ENCODE measurements around the gene COL23A1. TPM values are rescaled to one million over a fixed set of nuclear protein-coding genes. Genes with fewer than 3 reads are reported as not detected.

COL23A1 gene
- total RNA-seq, 1 donor from 2014 or later = 4.3 TPM

GRCh38 chr5:178271231-178271630 lies 319.0 kb downstream of the COL23A1 start:
- no peaks in the 10 kb centered on the region for H3K27me3 ChIP-seq
- H3K4me1 ChIP-seq = no peaks in the 10 kb centered on the region
- H3K9me3 ChIP-seq = no peaks in the 10 kb centered on the region
- no peak for TF ChIP-seq CTCF (IDR thresholded peaks at IDR 0.05)
- DNase-seq (ENCODE audit: low spot score in 2 of 2) = no peak
- no peak overlapping the region for H3K4me3 ChIP-seq
- no peaks in the 10 kb centered on the region for H3K36me3 ChIP-seq
- H3K27ac ChIP-seq = no peak overlapping the region
- intact Hi-C loops (cut with DNase I) = no loop called here

- intact Hi-C loops (cut with DNase I) = no loop called here
- no peak for DNase-seq (ENCODE audit: low spot score in 2 of 2)
Observed at GRCh38 chr5:178269499-178269898, 320.7 kb downstream of the COL23A1 start.

GRCh38 chr5:178267876-178268275 lies 322.3 kb downstream of the COL23A1 start:
- no peaks in the 10 kb centered on the region for H3K27me3 ChIP-seq
- no peak for DNase-seq (ENCODE audit: low spot score in 2 of 2)
- no peak for TF ChIP-seq CTCF (IDR thresholded peaks at IDR 0.05)
- intact Hi-C loops (cut with DNase I) = no loop called here
- H3K4me3 ChIP-seq = no peak overlapping the region
- H3K9me3 ChIP-seq = no peaks in the 10 kb centered on the region
- no peak overlapping the region for H3K27ac ChIP-seq
- H3K36me3 ChIP-seq = no peaks in the 10 kb centered on the region
- no peaks in the 10 kb centered on the region for H3K4me1 ChIP-seq

More at GRCh38 chr5:178269499-178269898, 320.7 kb downstream of the COL23A1 start:
- Histone ChIP-seq H3K36me3 (no peaks in the 10 kb centered on the region), H3K9me3 (no peaks in the 10 kb centered on the region), H3K27ac (no peak overlapping the region), H3K4me3 (no peak overlapping the region), H3K27me3 (no peaks in the 10 kb centered on the region), H3K4me1 (no peaks in the 10 kb centered on the region)
- no peak for TF ChIP-seq CTCF (IDR thresholded peaks at IDR 0.05)

GRCh38 chr5:178267245-178267644 lies 322.9 kb downstream of the COL23A1 start:
- Histone ChIP-seq H3K9me3 (no peaks in the 10 kb centered on the region), H3K36me3 (no peaks in the 10 kb centered on the region), H3K27me3 (no peaks in the 10 kb centered on the region), H3K27ac (no peak overlapping the region), H3K4me3 (no peak overlapping the region), H3K4me1 (no peaks in the 10 kb centered on the region)
- DNase-seq (ENCODE audit: low spot score in 2 of 2) = no peak
- intact Hi-C loops (cut with DNase I) = no loop called here
- no peak for TF ChIP-seq CTCF (IDR thresholded peaks at IDR 0.05)

- intact Hi-C loops (cut with DNase I) = no loop called here
- Histone ChIP-seq H3K36me3 (no peaks in the 10 kb centered on the region), H3K27ac (no peak overlapping the region), H3K4me3 (no peak overlapping the region), H3K9me3 (no peaks in the 10 kb centered on the region), H3K4me1 (no peaks in the 10 kb centered on the region), H3K27me3 (no peaks in the 10 kb centered on the region)
- DNase-seq (ENCODE audit: low spot score in 2 of 2) = no peak
- no peak for TF ChIP-seq CTCF (IDR thresholded peaks at IDR 0.05)
Observed at GRCh38 chr5:178266581-178266980, 323.6 kb downstream of the COL23A1 start.

- no peaks in the 10 kb centered on the region for H3K36me3 ChIP-seq
- no peak for DNase-seq (ENCODE audit: low spot score in 2 of 2)
- no peaks in the 10 kb centered on the region for H3K9me3 ChIP-seq
- H3K4me1 ChIP-seq = no peaks in the 10 kb centered on the region
- no peak overlapping the region for H3K27ac ChIP-seq
- intact Hi-C loops (cut with DNase I) = no loop called here
- no peak overlapping the region for H3K4me3 ChIP-seq
- TF ChIP-seq CTCF (IDR thresholded peaks at IDR 0.05) = no peak
- no peaks in the 10 kb centered on the region for H3K27me3 ChIP-seq
Observed at GRCh38 chr5:178265746-178266145, 324.4 kb downstream of the COL23A1 start.

Measured in ascending aorta (tissue), 2 donors.